Renal pelvis (tissue), 12 donors: ENCODE measurements around the gene TRIM73. TPM values are rescaled to one million over a fixed set of nuclear protein-coding genes. Genes with fewer than 3 reads are reported as not detected.
"Not testable (repeated sequence)": the region's sequence is repeated elsewhere in the genome, so short reads cannot be mapped to it uniquely, and the experiment has no call there.

Experiments used
- DNase-seq: peaks from one replicate; pipeline ENCODE4 v3.0.0-alpha.2; 2013
- long read RNA-seq, 16 experiments: transcript quantifications; one replicate each; lab custom pipeline, GENCODE V29; 2026
- polyA plus RNA-seq, 3 donors: library from polyadenylated mRNA; unstranded; fragments of 120-200 nt; gene quantifications; one replicate each; pipeline ENCODE4 v1.2.1, GENCODE V29; 2013; ENCODE audit not compliant: insufficient read length in 3 of 3

TRIM73 gene
- polyA plus RNA-seq, result 10 to 100 TPM in 1 of 3 donors, 1 to 10 TPM in 2; 4.2 to 10.7 (median 6.7) TPM
- long read RNA-seq, donor 1, partial matches to known transcripts, result 6 of 6 reads
- long read RNA-seq, donor 1, other reads (novel, unspliced or antisense), result 0 of 6 reads
- long read RNA-seq, donor 2, result 0 reads
- long read RNA-seq, donor 3, partial matches to known transcripts, result 0 of 1 reads
- long read RNA-seq, donor 3, other reads (novel, unspliced or antisense), result 0 of 1 reads
- long read RNA-seq, donor 4, result 0 reads
- long read RNA-seq, donor 5, result 0 reads
- long read RNA-seq, donor 6, result 0 reads
- long read RNA-seq, donor 7, result 0 reads
- long read RNA-seq, donor 8, result 0 reads
- long read RNA-seq, donor 9, result 0 reads
- long read RNA-seq, donor 10, result 0 reads
- long read RNA-seq, donor 11, result 0 reads
- long read RNA-seq, donor 12, result 0 reads
- long read RNA-seq, donor 13, result 0 reads
- long read RNA-seq, donor 14, partial matches to known transcripts, result 0 of 1 reads
- long read RNA-seq, donor 14, other reads (novel, unspliced or antisense), result 0 of 1 reads
- long read RNA-seq, donor 15, partial matches to known transcripts, result 0 of 1 reads
- long read RNA-seq, donor 15, other reads (novel, unspliced or antisense), result 0 of 1 reads
- long read RNA-seq, donor 16, result 0 reads

GRCh38 chr7:75395329-75395728 is at the start of gene TRIM73:
TSS of gene TRIM73 (plus strand) at chr7:75395629. CDS start at chr7:75398934, 3,305 bp downstream.
- DNase-seq, result not testable (repeated sequence)

- DNase-seq, result not testable (repeated sequence)
These were observed 36.5 kb upstream of the TRIM73 start for GRCh38 chr7:75358671-75359541.

- not testable (repeated sequence) for DNase-seq
These were observed 35.9 kb upstream of the TRIM73 start for GRCh38 chr7:75359542-75359848.

- DNase-seq, result not testable (repeated sequence)
These were observed 31.4 kb upstream of the TRIM73 start for GRCh38 chr7:75364079-75364478.

GRCh38 chr7:75366643-75367042 is 28.8 kb upstream of the TRIM73 start:
- DNase-seq, result not testable (repeated sequence)

GRCh38 chr7:75367313-75367712 is 28.1 kb upstream of the TRIM73 start:
- not testable (repeated sequence) for DNase-seq

- not testable (repeated sequence) for DNase-seq
These were observed 21.3 kb upstream of the TRIM73 start for GRCh38 chr7:75374144-75374518.

GRCh38 chr7:75374519-75375317 is 20.7 kb upstream of the TRIM73 start:
- not testable (repeated sequence) for DNase-seq

- not testable (repeated sequence) for DNase-seq
These were observed 2.2 kb upstream of the TRIM73 start for GRCh38 chr7:75393194-75393593.

- DNase-seq, result not testable (repeated sequence)
These were observed 2.4 kb downstream of the TRIM73 start for GRCh38 chr7:75397865-75398264.

GRCh38 chr7:75398771-75399700 is 3.6 kb downstream of the TRIM73 start:
- not testable (repeated sequence) for DNase-seq

- DNase-seq, result not testable (repeated sequence)
These were observed 5.1 kb downstream of the TRIM73 start for GRCh38 chr7:75400575-75400974.

- not testable (repeated sequence) for DNase-seq
These were observed 8.3 kb downstream of the TRIM73 start for GRCh38 chr7:75403455-75404443.

- not testable (repeated sequence) for DNase-seq
These were observed 9.2 kb downstream of the TRIM73 start for GRCh38 chr7:75404663-75405062.

- not testable (repeated sequence) for DNase-seq
These were observed 14.7 kb downstream of the TRIM73 start for GRCh38 chr7:75409880-75410822.

GRCh38 chr7:75410823-75411173 is 15.4 kb downstream of the TRIM73 start:
- not testable (repeated sequence) for DNase-seq

GRCh38 chr7:75414204-75414603 is 18.8 kb downstream of the TRIM73 start:
- not testable (repeated sequence) for DNase-seq
